Dedifferentiated amniotic fluid mesenchymal stem cell (primary cell): Measurements from ENCODE around the gene SH3BP5.

Experiments used
- DNase-seq: peaks from one replicate; pipeline ENCODE4 v3.0.0-alpha.2; 2016; ENCODE audit errors: extremely low spot score

Gene SH3BP5

DNA sequence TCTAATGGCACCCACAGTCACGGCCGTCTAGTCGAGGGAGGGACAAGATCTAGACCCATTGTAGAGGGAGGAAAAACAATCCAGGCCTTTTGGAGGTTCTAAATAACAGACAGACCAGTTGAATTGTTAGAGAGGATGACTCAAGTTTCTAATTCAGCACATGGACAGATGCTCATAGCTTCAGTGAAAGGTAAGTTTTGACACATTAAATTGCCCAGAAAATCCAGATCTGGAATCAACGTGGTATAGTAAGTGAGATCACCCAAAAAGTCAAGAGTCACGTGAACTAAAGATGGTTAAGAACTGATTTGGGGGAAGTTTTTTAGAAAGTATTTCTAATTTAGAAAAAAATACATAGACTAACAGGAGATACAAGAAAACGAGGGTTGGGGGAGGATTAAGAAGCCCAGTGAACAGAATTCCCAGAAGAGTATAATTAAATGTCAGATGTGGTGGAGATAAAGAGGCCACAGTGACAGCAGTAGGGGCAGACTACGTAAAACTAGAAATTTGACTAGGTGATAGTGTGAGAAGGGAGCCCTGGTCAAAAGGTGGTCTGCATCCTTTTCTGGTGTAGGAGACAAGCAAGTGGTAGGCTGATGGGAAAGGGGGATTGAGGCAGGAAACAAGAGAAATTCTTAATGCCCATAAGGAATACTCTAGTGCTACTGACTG, 79.2 kb downstream of the SH3BP5 start:
- DNase-seq: no peak

DNA sequence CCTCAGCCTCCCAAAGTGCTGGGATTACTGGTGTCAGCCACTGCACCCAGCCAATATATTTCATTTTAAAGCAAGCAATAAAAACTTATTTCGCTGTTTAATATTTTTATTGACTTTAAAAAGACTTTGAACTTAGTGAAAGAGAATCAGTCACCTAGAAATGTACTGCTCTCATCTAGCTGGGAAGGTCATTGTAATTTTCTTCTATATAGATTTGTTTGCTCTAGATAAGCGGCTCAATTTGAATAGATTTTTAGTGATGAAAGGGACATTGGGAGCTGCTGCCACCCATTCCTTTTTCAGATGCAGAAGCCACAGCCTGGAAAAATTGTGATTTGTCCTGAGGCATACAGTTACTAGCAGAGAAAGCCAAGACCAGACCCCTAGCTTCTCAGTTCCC, 86.2 kb downstream of the SH3BP5 start:
- no peak for DNase-seq

DNA sequence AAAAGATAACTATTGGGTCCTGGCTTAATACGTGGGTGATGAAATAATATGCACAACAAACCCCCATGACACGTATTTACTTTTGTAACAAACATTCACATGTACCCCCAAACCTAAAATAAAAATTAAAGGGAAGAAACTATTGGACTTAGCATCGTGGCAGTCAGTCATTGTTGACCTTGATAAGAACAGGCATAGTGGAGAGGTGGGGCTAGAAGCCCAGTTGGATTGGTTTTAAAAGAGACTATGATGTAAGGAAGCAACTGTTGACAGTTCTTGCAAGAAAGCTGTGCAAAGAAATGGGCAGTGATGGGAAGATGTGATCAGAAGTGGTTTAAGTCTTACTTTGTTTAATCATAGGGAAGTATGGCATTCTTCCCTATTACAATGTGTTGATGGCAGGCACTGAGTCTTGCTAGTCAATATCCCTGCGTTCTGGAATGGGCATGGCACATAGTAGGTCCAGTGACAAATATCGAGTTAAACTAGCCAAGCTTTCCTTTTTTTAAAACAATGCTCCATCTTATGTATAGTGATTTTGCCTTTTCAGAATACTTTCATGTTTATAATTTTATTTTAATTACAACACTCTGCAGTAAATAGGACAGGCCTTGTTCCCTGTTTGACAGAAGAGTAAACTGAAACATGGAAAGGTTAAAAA, 88.4 kb downstream of the SH3BP5 start:
- DNase-seq: no peak

DNA sequence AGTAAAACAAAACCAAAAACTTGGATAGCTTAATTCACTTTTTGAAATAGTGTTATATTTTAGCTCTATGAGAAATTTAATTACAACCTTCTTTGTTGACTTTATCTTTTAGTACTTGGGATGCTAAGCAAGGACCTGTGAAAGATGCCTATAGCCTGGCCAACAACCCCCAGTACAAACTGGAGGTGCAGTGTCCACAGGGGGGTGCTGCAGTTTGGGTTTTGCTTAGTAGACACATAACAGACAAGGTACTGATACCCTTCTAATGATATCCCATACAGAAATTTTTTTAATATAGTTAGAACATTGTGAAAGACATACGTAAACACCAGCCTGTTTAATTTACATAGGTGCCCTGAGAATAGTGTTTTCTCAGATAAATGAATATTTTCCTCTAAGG, 91.0 kb downstream of the SH3BP5 start:
- DNase-seq: no peak

- DNase-seq: no peak
Measured at GRCh38 chr3:15229262-15229661, 103.1 kb downstream of the SH3BP5 start.

GRCh38 chr3:15228147-15228546, 104.2 kb downstream of the SH3BP5 start:
- DNase-seq: no peak

DNA sequence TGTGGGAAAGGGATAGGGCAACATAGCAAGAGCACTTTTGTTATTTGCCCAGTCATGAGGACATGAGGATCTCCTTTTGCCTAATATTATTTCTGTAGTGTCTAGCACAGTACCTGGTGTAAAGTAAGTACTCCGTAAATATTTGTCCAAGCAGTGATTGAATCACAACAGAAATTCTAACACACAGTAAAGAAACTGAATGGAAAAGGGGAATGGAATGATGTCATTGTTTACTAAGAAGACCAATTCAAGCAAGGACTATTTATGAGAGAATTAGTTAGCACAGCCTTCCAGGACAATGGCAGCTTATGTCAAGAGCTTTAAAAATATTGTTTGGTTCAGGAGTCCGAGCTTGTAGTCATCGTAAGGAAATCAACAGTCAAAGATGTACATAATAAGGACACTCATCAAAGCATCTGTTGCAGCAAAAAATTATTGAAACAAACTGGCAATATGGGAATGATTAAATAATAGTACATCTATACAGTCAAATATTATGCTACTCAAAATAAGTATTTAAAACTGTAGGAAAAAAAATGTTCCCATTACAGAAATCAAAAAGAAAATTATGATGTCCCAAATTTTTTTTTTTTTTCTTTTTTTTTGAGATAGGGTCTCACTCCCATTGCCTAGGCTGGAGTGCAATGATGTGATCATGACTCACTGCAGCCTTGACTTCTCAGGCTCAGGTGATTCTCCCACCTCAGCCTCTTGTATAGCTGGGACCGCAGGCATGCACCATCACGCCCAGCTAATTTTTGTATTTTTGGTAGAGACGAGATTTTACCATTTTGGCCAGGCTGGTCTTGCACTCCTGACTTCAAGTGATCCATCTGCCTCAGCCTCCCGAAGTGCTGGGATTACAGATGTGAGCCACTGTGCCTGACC, 108.5 kb downstream of the SH3BP5 start:
- DNase-seq: no peak

- DNase-seq: no peak
Measured at GRCh38 chr3:15221574-15222217, 110.7 kb downstream of the SH3BP5 start.

DNA sequence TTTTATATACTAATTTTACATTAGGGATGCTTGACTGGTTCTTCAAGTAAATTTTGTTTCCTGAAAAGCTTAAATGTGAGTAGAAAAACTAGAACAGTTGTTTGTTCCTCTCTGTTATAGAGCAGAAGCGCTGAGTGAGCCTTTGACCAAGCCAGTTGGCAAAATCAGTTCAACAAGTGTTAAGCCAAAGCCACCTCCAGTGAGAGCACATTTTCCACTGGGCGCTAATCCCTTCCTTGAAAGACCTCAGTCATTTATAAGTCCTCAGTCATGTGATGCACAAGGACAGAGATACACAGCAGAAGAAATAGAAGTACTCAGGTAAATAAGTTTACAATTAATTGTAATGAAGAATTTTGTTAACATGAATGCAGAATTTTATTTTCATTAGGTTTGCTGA, 111.7 kb downstream of the SH3BP5 start:
- DNase-seq: no peak

DNA sequence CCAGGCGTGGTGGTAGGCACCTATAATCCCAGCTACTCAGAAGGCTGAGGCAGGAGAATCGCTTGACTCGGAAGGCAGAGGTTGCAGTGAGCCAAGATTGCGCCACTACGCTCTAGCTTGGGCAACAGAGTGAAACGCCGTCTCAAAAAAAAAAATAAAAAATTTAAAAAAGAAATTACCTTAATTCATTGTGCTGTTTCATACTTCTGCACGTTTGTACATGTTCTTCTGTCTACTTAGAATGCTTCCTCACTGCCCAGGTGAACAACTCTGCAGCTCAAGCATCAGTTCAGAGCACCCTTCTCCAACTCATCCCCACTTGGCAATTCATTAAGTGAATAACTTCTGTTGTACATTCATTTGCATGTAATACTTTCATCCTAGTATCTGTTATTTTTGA, 112.3 kb downstream of the SH3BP5 start:
- DNase-seq: no peak

DNA sequence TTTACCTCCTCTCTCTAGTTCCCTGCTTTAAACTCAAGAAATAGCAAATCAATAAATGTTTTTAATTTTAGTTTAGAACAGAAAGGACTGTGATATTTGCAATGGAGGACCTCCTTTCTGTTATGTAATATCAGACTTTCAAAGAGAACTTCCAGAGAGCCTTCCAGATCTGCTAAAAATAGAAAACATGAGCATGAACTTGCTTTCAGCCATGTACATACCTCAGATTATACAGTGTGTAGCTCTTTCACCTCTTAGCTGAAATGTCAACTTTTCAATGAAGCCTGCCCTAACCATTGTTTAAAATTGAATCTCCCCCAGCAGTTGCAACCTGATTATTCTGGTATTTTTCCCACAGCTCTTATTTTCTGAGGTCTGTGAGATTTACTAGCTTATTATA, 113.7 kb downstream of the SH3BP5 start:
- DNase-seq: no peak

DNA sequence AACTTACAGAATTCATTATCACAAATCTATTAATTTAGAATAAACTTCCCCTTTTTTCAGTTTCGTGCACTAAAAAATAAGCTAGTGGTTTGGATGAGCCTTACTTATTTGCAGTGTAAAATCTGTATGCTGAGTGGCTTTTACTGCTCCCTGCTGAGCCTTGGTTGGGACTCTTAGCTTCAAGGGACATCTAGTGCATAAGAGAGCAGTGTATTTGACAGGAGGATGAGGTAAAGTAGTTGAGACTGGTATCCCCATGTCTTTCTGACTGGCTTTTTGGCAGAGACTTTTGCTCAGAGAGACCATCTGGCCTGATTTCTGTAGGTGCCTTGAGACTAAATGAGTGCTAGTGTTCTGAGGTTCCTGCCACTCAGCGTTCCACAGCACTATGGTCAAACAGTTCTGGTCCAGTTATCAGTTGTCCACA, 114.5 kb downstream of the SH3BP5 start:
- no peak for DNase-seq

DNA sequence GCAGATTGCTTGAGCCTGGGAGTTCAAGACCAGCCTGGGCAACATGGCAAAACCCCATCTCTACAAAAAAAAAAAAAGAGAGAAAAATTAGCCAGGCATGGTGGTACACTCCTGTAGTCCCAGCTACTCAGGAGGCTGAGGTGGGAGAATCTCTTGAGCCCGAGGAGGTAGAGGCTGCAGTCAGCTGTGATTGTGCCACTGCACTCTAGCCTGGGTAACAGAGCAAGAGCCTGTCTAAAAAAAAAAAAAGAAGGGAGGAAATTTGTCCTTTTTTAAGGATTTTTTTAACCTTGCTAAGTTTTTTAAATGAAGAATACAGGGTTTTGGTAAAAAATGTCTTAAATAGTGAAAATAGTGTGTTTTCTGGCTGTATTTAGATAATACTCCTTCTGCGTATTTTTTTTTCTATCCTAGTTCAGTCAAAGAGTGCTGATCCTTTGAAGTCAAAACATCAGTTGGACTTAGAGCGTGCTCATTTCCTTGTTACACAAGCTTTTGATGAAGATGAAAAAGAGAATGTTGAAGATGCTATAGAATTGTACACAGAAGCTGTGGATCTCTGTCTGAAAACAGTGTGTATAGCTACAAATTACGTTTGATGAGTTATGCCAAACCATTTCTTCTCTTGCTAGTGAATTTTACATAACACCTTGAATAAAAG, 115.2 kb downstream of the SH3BP5 start:
- no peak for DNase-seq

GRCh38 chr3:15216501-15216900, 115.9 kb downstream of the SH3BP5 start:
- no peak for DNase-seq

- DNase-seq: no peak
Measured at GRCh38 chr3:15215996-15216395, 116.4 kb downstream of the SH3BP5 start.

GRCh38 chr3:15214758-15215157, 117.6 kb downstream of the SH3BP5 start:
- no peak for DNase-seq

DNA sequence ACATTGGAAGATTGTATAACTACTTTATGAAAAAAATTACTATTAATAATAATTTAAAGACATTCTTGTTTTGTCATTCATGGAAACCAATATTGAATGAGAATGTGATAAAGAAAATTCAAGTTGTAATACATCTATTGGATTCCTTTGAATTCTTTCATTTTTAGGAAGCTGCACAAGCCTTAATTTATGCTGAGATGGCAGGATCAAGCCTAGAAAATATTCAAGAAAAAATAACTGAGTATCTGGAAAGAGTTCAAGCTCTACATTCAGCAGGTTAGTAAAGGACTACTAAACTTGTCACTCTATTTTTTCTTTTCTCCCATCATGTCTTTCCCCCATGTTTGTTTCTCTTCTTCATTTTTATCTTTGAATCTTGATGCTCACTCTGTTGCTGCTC, 120.4 kb downstream of the SH3BP5 start:
- no peak for DNase-seq

GRCh38 chr3:15207836-15208504, 124.4 kb downstream of the SH3BP5 start:
- no peak for DNase-seq

DNA sequence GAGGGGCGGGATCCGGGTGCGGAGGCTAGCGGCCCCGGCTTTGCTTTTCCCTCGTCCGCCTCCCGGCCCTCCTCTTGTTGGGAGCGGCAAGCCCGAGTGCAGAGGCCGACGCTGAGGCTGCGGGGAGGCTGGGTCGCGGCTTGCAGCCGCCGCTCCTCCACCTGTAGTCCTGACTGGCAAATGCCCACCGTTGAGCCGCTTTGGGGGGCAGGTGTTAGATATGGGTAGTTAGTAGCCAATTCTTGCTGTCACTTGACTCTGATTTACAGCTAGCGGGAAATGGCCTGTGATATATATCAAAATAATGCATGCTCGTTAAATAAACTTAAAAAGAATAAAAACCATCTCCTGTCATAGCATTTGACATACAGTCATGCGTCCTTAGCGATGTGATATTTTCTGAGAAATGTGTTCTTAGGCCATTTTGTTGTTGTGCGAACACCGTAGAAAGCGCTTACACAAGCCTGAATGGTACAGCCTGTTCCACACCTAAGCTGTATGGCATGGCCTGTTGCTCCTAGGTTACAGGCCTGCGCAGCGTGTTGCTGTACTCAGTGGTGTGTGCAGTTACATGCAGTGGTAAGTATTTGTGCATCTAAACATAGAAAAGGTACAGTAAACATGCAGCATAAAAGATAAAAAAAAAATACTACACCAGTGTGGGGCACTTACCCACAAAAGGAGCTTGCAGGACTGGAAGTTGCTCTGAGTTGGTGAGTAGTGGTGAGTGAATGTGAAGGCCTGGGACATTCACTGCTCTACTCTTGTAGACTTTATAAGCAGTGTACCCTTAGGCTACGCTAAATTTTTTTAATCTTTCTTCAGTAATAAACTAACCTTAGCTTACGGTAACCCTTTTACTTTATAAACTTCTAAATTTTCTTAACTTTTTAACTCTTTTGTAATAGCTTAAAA, 125.5 kb downstream of the SH3BP5 start:
- peak; percentile 19 for DNase-seq
